Right lobe of liver (tissue), 4 donors: ENCODE results near the gene PTCH1.

Source experiments
- CTCF ChIP-seq, 4 donors: fragments of 200-600 bp in 3 of 4; fragments of 450-650 bp in 1 of 4; IDR thresholded peaks; one replicate each; pipeline versions ENCODE4 v1.5.1 to v1.8.0; 2016 to 2022; ENCODE audit warnings: antibody characterized with exemption in 4 of 4, mild to moderate bottlenecking in 2 of 4
- POLR2A ChIP-seq: fragments of 450-650 bp; IDR thresholded peaks from one replicate; pipeline ENCODE4 v1.6.1; 2017; ENCODE audit warnings: antibody characterized with exemption, mild to moderate bottlenecking
- donor health status: DM: no; HTN: no; CAD: no.
- donor health status: DM: no; HTN: no; CAD: no.
- donor health status: DM: no; HTN: yes; CAD: no.

GRCh38 chr9:95422650-95423049, 94.1 kb downstream of the PTCH1 start:
- TF ChIP-seq CTCF (IDR thresholded peaks at IDR 0.05) (no peak), POLR2A (no peak)
